ENCODE measurements around the gene PPP1R1B. TPM values are rescaled to one million over a fixed set of nuclear protein-coding genes. Genes with fewer than 3 reads are reported as not detected.

Gene PPP1R1B
- total RNA-seq, 4 donors from 2014 or later: 1.5 to 5.1 TPM; not detected in 2

DNA sequence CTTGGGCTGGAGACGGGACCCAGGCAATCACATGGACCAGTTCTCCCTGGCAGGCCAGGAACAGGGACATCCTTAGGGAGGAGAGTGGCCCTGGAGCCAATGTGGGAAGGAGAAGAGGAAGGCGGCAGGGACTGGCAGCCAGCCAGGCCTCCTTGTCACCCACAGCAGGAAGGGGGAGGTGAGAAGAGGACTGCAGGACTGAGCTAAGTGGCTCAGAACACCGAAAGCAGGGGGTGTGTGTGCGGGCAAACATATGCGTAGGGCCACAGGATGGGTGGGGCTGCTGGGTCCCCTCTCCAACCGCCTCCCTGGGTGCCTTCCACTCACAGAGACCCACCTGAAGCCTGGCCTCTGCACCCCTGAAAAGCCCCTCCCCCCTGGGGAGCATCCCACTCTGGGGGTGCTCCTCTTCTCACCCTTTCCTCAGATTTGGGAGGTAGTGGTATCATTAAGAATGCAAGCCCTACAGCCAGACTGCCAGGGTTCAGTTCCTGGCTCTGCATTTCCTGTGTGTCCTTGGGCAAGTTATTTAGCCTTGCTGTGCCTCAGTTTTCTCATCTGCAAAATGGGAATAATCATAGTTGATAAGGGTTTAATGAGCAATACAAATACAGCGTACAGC, 49.6 kb downstream of the PPP1R1B start:
- Histone ChIP-seq H3K36me3 (no peaks in the 10 kb centered on the region), H3K4me1 (peaks cover 47 to 55% of the 10 kb centered on the region in 2 donors), H3K4me3 (no peak overlapping the region), H3K27ac (peak overlapping the region; percentile 92 to 97 (median 94)), H3K27me3 (no peaks in the 10 kb centered on the region), H3K9me3 (no peaks in the 10 kb centered on the region)
- peak; percentile 66 to 85 for DNase-seq
- peak; percentile 14 to 45 for ATAC-seq
- TF ChIP-seq POLR2A (IDR thresholded peaks at IDR 0.05): no peak
- TF ChIP-seq, protein P1, sequence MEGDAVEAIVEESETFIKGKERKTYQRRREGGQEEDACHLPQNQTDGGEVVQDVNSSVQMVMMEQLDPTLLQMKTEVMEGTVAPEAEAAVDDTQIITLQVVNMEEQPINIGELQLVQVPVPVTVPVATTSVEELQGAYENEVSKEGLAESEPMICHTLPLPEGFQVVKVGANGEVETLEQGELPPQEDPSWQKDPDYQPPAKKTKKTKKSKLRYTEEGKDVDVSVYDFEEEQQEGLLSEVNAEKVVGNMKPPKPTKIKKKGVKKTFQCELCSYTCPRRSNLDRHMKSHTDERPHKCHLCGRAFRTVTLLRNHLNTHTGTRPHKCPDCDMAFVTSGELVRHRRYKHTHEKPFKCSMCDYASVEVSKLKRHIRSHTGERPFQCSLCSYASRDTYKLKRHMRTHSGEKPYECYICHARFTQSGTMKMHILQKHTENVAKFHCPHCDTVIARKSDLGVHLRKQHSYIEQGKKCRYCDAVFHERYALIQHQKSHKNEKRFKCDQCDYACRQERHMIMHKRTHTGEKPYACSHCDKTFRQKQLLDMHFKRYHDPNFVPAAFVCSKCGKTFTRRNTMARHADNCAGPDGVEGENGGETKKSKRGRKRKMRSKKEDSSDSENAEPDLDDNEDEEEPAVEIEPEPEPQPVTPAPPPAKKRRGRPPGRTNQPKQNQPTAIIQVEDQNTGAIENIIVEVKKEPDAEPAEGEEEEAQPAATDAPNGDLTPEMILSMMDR (IDR thresholded peaks at IDR 0.05 in 4 of 5, conservative IDR thresholded peaks at IDR 0.05 in 1 of 5): no peak
- in situ Hi-C loops (cut with MboI; ENCODE audit: low sequenced_read_pairs in 4 of 4) (no loop called here), intact Hi-C loops (cut with DNase I; ENCODE audit: low total_unique reads) (loop anchor here (5.0 kb wide), 2 partner anchors 56 to 251 kb away; partner anchors contain the start of genes LRRC3C, MIEN1 and ORMDL3)

DNA sequence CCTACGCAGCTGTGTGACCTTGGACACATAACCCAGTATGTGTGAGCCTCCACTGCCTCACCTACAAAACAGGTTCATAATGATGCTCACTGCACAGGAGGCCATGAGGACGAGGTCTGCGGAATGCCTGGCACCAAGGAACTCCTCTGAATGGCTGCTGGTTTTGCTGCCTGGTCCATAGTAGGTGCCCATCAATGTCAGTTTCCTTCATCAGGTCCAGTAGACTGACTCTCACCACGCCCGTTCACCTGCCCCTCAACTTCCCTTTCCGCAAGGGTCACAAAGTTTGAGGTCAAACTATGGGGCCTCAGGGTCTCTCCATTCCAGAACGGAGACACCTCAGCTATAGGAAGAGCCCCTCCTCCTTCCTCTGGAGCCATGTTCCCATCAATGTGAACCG, 50.3 kb downstream of the PPP1R1B start:
- H3K27me3 ChIP-seq: no peaks in the 10 kb centered on the region
- H3K27ac ChIP-seq: peak overlapping the region; percentile 92 to 97 (median 94)
- intact Hi-C loops (cut with DNase I; ENCODE audit: low total_unique reads): loop anchor here (5.0 kb wide), 2 partner anchors 55 to 250 kb away; partner anchors contain the start of genes LRRC3C, MIEN1 and ORMDL3
- H3K4me3 ChIP-seq: peak overlapping the region in 2 of 4 donors; percentile 34 to 39
- in situ Hi-C loops (cut with MboI; ENCODE audit: low sequenced_read_pairs in 4 of 4): no loop called here
- H3K4me1 ChIP-seq: peaks cover 46 to 52% of the 10 kb centered on the region in 2 donors
- H3K9me3 ChIP-seq: no peaks in the 10 kb centered on the region
- no peak for TF ChIP-seq POLR2A (IDR thresholded peaks at IDR 0.05)
- TF ChIP-seq, protein P1 (IDR thresholded peaks at IDR 0.05 in 4 of 5, conservative IDR thresholded peaks at IDR 0.05 in 1 of 5): no peak
- DNase-seq (no peak), ATAC-seq (peak; percentile 9 to 10)
- no peaks in the 10 kb centered on the region for H3K36me3 ChIP-seq

DNA sequence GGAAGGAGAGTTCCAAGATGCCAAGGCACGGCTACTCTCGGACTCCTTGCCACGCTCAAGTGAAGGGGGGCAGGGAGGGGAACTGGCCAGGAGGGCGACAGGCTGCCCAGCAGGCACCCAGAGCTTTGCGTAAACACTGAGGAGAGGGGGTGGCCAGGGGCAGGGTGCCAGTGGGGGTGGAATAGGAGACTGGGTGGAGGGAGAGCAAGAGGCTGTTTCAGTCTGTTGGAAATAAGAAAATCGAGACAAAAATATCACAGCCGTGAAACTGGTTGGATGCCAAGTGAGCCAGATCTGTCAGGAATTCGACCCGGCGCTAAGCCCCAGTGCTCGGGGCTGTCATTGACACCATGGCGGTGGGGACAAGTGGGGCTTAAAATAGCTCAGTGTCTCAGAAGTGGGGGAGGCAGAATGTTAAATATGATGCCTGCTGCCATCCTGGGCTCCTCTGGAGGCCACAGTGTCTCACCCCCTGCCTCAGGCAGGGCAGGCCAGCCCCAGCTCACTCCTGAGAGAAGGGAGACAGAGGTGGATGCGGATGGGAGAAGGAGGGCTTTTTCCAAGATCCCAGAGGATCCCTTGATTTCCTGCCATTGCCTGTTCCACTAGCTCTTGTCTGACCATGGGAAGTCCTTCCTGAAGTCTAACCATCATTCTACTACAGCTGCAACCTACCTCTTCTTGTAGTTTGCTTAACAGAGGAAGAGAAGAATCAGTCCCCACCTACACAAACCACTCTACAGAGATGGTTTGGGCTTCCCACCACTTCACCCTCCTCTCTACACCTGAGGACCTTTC, 51.0 kb downstream of the PPP1R1B start:
- Histone ChIP-seq H3K9me3 (no peaks in the 10 kb centered on the region), H3K36me3 (peaks cover 0 to under 1% of the 10 kb centered on the region in 2 donors), H3K27me3 (no peaks in the 10 kb centered on the region), H3K4me1 (peaks cover 46 to 52% of the 10 kb centered on the region in 2 donors), H3K4me3 (peak overlapping the region in 3 of 4 donors; percentile 31 to 39 (median 34)), H3K27ac (peak overlapping the region; percentile 92 to 97 (median 94))
- DNase-seq (peak; percentile 82 to 94), ATAC-seq (peak; percentile 90 to 92)
- in situ Hi-C loops (cut with MboI; ENCODE audit: low sequenced_read_pairs in 4 of 4) (no loop called here), intact Hi-C loops (cut with DNase I; ENCODE audit: low total_unique reads) (loop anchor here (5.0 kb wide), 2 partner anchors 55 to 250 kb away; partner anchors contain the start of genes LRRC3C, MIEN1 and ORMDL3)
- peak in 1 of 2 donors; percentile 12 for TF ChIP-seq POLR2A (IDR thresholded peaks at IDR 0.05)
- TF ChIP-seq, protein P1 (IDR thresholded peaks at IDR 0.05 in 4 of 5, conservative IDR thresholded peaks at IDR 0.05 in 1 of 5): no peak

DNA sequence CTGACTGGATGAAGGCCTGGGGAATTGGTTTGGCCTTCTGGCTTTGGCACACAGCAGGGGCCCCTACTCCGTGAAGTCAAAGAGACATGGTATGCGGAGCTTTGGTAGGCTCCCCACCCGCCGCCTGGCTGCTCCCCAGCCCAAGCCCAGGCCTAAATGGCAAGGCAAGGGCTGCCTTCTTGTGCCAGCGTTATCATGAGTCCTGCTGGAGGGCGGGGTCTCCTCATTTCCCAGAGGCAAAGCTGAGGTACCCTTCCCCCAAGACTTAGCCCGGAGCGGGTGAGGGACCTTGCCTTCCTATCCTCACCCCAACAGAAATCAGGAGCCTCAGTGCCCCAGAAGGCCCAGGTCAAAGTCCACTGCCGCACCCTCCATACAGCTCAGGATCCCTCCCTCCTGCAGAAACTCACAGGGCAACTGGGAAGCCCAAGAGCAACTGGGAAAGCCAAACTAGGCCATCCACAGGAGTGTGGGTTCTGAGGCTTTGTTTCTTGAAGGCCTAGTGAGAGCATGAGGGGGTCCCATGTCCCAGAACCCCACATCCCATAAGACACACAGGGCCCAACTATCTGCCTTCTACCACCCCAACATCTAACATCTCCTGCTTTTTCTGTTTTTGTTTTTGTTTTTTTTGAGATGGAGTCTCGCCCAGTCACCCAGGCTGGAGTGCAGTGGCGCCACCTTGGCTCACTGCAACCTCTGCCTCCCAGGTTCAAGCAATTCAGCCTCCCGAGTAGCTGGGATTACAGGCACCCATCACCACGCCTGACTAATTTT, 51.8 kb downstream of the PPP1R1B start:
- ATAC-seq (no peak), DNase-seq (peak in 1 of 2 donors; percentile 22)
- intact Hi-C loops (cut with DNase I; ENCODE audit: low total_unique reads): loop anchor here (5.0 kb wide), 2 partner anchors 54 to 249 kb away; partner anchors contain the start of genes LRRC3C, MIEN1 and ORMDL3
- Histone ChIP-seq H3K36me3 (peaks cover 0 to 5% of the 10 kb centered on the region in 2 donors), H3K4me1 (peaks cover 46 to 52% of the 10 kb centered on the region in 2 donors), H3K27ac (peak overlapping the region; percentile 92 to 97 (median 94)), H3K27me3 (no peaks in the 10 kb centered on the region), H3K9me3 (no peaks in the 10 kb centered on the region), H3K4me3 (no peak overlapping the region)
- TF ChIP-seq, protein P1 (IDR thresholded peaks at IDR 0.05 in 4 of 5, conservative IDR thresholded peaks at IDR 0.05 in 1 of 5): no peak
- no peak for TF ChIP-seq POLR2A (IDR thresholded peaks at IDR 0.05)
- in situ Hi-C loops (cut with MboI; ENCODE audit: low sequenced_read_pairs in 4 of 4): no loop called here

Data from gastrocnemius medialis (tissue), 4 donors.